IPS-20b (cell line): Measurements from ENCODE around the gene FOXO3.

Experiments
- H3K27ac ChIP-seq: one replicate; pipeline ENCODE4 v1.5.1; 2013; ENCODE audit warnings: low read length
- H3K27me3 ChIP-seq: 2 replicates; pipeline ENCODE4 v1.6.1; 2013; ENCODE audit warnings: mild to moderate bottlenecking, low read length, inconsistent platforms; ENCODE audit not compliant: insufficient read depth
- H3K36me3 ChIP-seq: 2 replicates; pipeline ENCODE4 v1.6.1; 2013; ENCODE audit warnings: low read depth, mild to moderate bottlenecking, inconsistent platforms, low read length, moderate library complexity; ENCODE audit not compliant: insufficient read depth
- H3K4me1 ChIP-seq: 2 replicates; pipeline ENCODE4 v1.6.1; 2013; ENCODE audit warnings: mild to moderate bottlenecking, control low read depth, inconsistent platforms, low read length, moderate library complexity; ENCODE audit not compliant: insufficient read depth
- H3K4me3 ChIP-seq: 2 replicates; pipeline ENCODE4 v1.5.1; 2013; ENCODE audit warnings: mild to moderate bottlenecking, low read length, inconsistent platforms
- H3K9ac ChIP-seq: 2 replicates; pipeline ENCODE4 v1.6.1; 2013; ENCODE audit warnings: low read depth, mild to moderate bottlenecking, inconsistent platforms, low read length, moderate library complexity
- H3K9me3 ChIP-seq: 2 replicates; pipeline ENCODE4 v1.6.1; 2013; ENCODE audit warnings: mild to moderate bottlenecking, low read depth, low read length, inconsistent platforms; ENCODE audit not compliant: insufficient read depth

FOXO3 gene

DNA sequence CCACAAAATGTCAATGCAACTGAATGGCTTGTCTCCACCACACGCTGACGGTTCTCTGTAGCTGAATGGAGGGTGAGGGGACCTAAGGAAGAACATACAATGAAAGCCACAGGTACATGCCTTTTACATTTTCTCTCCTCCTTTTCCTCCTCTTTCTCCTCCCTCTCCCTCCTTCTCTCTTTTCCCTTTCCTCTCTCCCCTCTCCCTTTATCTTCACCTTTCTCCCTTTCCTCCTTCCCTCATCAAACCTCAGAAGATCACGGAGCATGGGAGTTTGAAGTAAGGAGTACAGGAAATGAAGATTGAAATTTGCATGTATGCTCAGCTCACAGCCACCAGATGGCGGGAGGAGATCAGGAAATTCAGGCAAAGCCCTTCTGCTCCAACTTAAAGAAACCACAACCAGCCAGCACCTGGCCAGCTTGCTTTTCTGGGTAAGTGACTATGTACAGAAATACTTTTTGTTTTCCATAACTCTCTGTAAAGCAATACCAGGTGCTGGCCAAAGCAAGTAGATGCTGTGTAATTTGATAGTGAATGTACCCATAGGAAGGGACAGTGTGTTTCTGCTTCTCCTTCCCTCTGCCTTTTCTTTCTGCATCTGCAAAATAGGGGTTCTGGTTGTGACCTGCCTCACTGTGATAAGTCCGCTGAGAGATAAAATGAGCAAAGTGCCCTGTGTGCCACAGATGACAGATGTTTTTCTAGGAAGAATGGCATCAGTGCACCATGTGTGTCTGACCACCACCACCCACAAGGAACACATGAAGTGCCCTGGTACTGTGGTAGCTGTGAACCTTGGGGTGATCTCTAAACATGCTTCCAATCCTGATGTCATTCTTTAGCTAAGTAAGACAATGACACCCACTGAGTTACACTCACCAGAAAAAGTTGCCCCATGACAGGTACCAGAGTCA is 18.6 kb upstream of the FOXO3 start:
- no peak overlapping the region for H3K9ac ChIP-seq
- H3K36me3 ChIP-seq, result no peaks in the 10 kb centered on the region
- H3K4me3 ChIP-seq, result no peak overlapping the region
- no peaks in the 10 kb centered on the region for H3K9me3 ChIP-seq
- no peaks in the 10 kb centered on the region for H3K27me3 ChIP-seq
- H3K27ac ChIP-seq, result no peak overlapping the region
- no peaks in the 10 kb centered on the region for H3K4me1 ChIP-seq

- no peaks in the 10 kb centered on the region for H3K9me3 ChIP-seq
- H3K4me3 ChIP-seq, result no peak overlapping the region
- H3K4me1 ChIP-seq, result no peaks in the 10 kb centered on the region
- no peak overlapping the region for H3K27ac ChIP-seq
- H3K36me3 ChIP-seq, result no peaks in the 10 kb centered on the region
- no peaks in the 10 kb centered on the region for H3K27me3 ChIP-seq
- H3K9ac ChIP-seq, result no peak overlapping the region
These were observed 17.4 kb upstream of the FOXO3 start for GRCh38 chr6:108543175-108543940.

DNA sequence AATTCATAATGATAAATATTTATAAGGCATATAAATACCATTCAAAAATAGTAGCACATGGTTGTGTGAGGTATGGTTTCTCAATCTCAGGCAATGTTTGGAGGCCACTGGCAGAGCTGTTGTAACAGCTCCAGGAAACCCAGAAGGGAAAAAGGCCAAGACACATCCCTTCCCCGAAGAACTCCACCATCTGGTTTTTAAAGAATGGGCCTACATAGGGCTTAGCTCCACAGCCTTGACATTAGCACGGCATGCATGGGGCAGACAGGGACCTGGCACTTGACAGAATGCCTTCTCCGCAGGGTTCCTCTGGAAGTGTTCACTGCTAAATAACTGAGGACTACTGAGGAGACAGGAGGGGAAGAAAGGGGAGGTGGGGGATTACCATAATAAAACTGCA is 16.1 kb upstream of the FOXO3 start:
- Histone ChIP-seq H3K36me3 (no peaks in the 10 kb centered on the region), H3K27ac (no peak overlapping the region), H3K9me3 (no peaks in the 10 kb centered on the region), H3K4me3 (no peak overlapping the region), H3K4me1 (no peaks in the 10 kb centered on the region), H3K27me3 (no peaks in the 10 kb centered on the region), H3K9ac (no peak overlapping the region)

DNA sequence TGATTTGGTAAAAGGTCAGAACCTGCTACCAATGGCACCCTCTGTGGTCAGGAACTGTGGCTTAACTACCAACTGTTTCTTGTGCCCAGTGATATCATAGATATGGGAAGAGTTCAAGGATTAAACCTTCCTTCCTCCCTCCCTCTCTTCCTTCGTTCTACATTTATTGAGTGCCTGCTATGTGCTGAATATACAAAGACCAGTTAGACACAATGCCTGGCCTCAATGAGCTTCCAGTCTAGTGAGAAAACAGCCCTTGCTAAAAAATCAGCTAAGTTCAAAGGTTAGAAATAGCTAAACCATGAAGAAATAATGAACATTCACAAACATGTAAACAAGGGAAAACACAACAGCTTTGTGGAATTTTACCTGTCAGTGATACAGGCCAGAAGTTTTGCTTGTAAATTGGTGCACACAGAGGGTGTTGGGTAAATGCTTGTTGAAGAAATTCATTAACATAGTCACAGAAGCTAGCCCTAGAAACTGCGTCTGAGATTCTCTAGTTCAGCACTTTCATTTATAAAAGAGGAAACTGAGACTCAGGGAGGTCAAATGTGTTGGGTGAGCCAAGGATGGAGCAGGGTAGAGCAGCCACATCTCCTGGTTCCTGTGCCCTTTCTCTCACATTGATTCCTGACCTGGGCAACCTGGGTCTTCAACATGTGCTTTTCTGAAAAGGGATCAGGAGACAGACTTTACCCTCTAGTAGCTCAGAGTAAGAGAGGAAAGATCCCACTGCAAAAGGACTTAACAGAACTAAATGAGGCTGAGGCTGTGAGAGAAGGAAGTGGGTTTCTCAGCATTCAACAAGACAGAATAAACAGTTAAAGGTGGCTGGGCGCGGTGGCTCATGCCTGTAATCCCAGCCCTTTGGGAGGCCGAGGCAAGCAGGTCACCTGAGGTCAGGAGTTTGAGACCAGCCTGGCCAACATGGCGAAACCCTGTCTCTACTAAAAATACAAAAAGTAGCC is 14.4 kb upstream of the FOXO3 start:
- Histone ChIP-seq H3K4me1 (no peaks in the 10 kb centered on the region), H3K36me3 (no peaks in the 10 kb centered on the region), H3K9ac (no peak overlapping the region), H3K9me3 (no peaks in the 10 kb centered on the region), H3K27ac (no peak overlapping the region), H3K27me3 (no peaks in the 10 kb centered on the region), H3K4me3 (no peak overlapping the region)

GRCh38 chr6:108549241-108549640 is 11.5 kb upstream of the FOXO3 start:
- H3K36me3 ChIP-seq, result no peaks in the 10 kb centered on the region
- no peak overlapping the region for H3K27ac ChIP-seq
- no peaks in the 10 kb centered on the region for H3K27me3 ChIP-seq
- H3K4me3 ChIP-seq, result no peak overlapping the region
- no peaks in the 10 kb centered on the region for H3K4me1 ChIP-seq
- no peak overlapping the region for H3K9ac ChIP-seq
- no peaks in the 10 kb centered on the region for H3K9me3 ChIP-seq

DNA sequence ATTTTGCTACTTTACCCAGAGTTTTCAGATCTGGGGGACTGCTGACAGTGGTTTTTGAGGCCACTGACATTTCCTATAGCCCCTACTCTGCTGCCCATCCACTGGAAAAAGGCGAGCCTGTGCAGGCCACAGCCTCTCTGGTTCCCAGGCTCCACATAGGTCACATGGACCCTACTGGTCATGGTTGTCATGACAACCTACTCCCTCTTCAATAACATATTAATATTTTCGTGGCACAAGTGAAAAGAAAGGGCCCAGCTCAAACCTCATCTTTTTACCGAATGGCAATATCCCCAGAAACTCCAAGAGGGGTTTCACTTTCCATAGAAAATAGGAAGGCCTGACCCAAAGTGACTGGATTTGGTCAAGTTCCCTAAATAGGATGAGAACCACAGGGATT is 11.0 kb upstream of the FOXO3 start:
- Histone ChIP-seq H3K4me1 (no peaks in the 10 kb centered on the region), H3K27me3 (peaks cover 4% of the 10 kb centered on the region; the same call in 1 of the 2 replicates), H3K27ac (no peak overlapping the region), H3K36me3 (no peaks in the 10 kb centered on the region), H3K9me3 (no peaks in the 10 kb centered on the region), H3K4me3 (no peak overlapping the region), H3K9ac (no peak overlapping the region)

DNA sequence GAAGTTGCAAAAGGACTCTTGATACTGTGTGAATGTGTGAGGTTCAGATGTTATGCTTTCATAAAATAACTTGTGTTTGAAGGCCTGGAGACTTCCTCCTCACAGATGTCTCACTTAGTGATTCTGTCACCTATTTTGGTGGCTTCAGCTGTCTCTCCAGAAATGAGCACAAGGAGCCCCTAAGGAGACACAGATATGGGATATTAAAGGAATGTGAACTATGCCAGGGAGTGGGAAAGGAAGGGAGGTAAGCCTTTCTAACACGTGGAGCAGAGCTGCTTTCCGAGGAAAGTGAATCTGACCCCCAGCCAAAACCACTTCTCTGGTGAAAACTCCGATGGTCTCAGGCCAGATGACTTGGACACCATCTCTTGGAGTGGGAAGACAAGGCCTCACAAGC is 10.5 kb upstream of the FOXO3 start:
- H3K27me3 ChIP-seq, result peaks cover 9% of the 10 kb centered on the region
- no peak overlapping the region for H3K27ac ChIP-seq
- H3K4me3 ChIP-seq, result no peak overlapping the region
- H3K36me3 ChIP-seq, result no peaks in the 10 kb centered on the region
- H3K4me1 ChIP-seq, result no peaks in the 10 kb centered on the region
- H3K9ac ChIP-seq, result no peak overlapping the region
- no peaks in the 10 kb centered on the region for H3K9me3 ChIP-seq

DNA sequence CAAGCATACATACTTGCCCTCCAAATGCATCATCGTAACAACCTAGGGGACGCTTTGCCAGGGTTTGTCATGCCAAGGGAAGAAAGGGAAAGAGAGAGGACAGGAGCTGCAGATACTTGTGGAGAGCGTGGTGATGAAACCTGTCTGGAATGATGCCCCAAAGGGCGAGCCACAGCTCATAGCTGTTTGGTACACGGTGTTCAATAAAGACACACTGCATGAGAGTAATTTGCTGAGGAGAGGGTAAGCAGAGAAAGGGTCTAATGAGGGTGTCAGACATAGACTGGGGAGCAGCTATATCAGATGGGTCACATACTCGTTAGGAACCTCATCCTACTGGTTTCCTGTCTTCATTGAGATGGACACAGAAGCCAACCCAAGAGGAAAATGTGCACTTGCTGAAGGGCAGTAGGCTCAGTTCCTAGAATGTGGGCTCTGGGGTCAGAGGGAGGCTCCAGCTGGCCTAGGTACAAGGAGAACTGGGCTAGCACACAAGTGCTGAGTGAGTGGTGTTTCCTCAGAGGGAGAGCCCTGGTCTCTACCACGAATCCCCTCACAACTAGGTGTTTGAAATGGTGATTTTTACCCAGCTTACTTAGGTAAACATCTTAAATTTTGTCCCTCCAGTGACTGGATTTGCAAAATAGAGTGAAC is 5.2 kb upstream of the FOXO3 start:
- Histone ChIP-seq H3K27me3 (peaks cover 36% of the 10 kb centered on the region), H3K27ac (no peak overlapping the region)

GRCh38 chr6:108556250-108556649 is 4.5 kb upstream of the FOXO3 start:
- no peaks in the 10 kb centered on the region for H3K36me3 ChIP-seq
- no peak overlapping the region for H3K4me3 ChIP-seq
- H3K4me1 ChIP-seq, result peaks cover 7% of the 10 kb centered on the region; the same call in 1 of the 2 replicates
- H3K27ac ChIP-seq, result no peak overlapping the region
- H3K9ac ChIP-seq, result no peak overlapping the region
- peaks cover 36% of the 10 kb centered on the region for H3K27me3 ChIP-seq
- no peaks in the 10 kb centered on the region for H3K9me3 ChIP-seq

More for the DNA sequence above, 5.2 kb upstream of the FOXO3 start:
- no peak overlapping the region for H3K9ac ChIP-seq
- no peaks in the 10 kb centered on the region for H3K9me3 ChIP-seq
- peaks cover 7% of the 10 kb centered on the region; the same call in 1 of the 2 replicates for H3K4me1 ChIP-seq
- H3K36me3 ChIP-seq, result no peaks in the 10 kb centered on the region
- no peak overlapping the region for H3K4me3 ChIP-seq

GRCh38 chr6:108556866-108557493 is 3.7 kb upstream of the FOXO3 start:
- Histone ChIP-seq H3K9ac (peak overlapping the region; percentile 93), H3K27me3 (peaks cover 42% of the 10 kb centered on the region), H3K4me3 (peak overlapping the region; percentile 93), H3K4me1 (peaks cover 7% of the 10 kb centered on the region; the same call in 1 of the 2 replicates), H3K27ac (no peak overlapping the region), H3K9me3 (no peaks in the 10 kb centered on the region), H3K36me3 (no peaks in the 10 kb centered on the region)
